Esophagus squamous epithelium (tissue), 5 donors: ENCODE measurements around the gene UNCX. TPM values are rescaled to one million over a fixed set of nuclear protein-coding genes. Genes with fewer than 3 reads are reported as not detected.

Source experiments
- DNase-seq: peaks from one replicate; lab custom pipeline; 2025; lab: John Stamatoyannopoulos, UW
- H3K27ac ChIP-seq, 4 donors: fragments of 200-600 bp; sonication (generic); one replicate each; pipeline ENCODE4 v1.5.1; 2016 to 2019; ENCODE audit warnings: mild to moderate bottlenecking in 1 of 4
- H3K27me3 ChIP-seq, 4 donors: fragments of 200-600 bp; sonication (generic); 1 replicate in 3 of 4; 2 replicates in 1 of 4; pipeline versions ENCODE4 v1.5.1 to v1.6.0; 2017 to 2021; ENCODE audit warnings: antibody characterized with exemption in 1 of 4
- H3K36me3 ChIP-seq, 3 donors: fragments of 200-600 bp; sonication (generic); one replicate each; pipeline ENCODE4 v1.5.1; 2016 to 2019
- H3K4me1 ChIP-seq, 3 donors: fragments of 200-600 bp; sonication (generic); one replicate each; pipeline ENCODE4 v1.5.1; 2017 to 2019
- H3K4me3 ChIP-seq, 4 donors: fragments of 200-600 bp; sonication (generic); 1 replicate in 3 of 4; 2 replicates in 1 of 4; pipeline ENCODE4 v1.5.1; 2016 to 2019; ENCODE audit warnings: mild to moderate bottlenecking in 2 of 4, moderate library complexity in 1 of 4
- H3K9me3 ChIP-seq, 3 donors: fragments of 200-600 bp; sonication (generic); one replicate each; pipeline ENCODE4 v1.5.1; 2016 to 2019
- CTCF ChIP-seq, 6 experiments: fragments of 450-650 bp in 4 of 6; fragments of 200-600 bp in 2 of 6; sonication (generic) in 2 of 6; IDR thresholded peaks; one replicate each; pipeline ENCODE4 v1.5.1; 2016 to 2019; ENCODE audit warnings: antibody characterized with exemption in 6 of 6, mild to moderate bottlenecking in 4 of 6, moderate library complexity in 4 of 6
- POLR2A ChIP-seq, 4 donors: fragments of 450-650 bp; IDR thresholded peaks; one replicate each; pipeline ENCODE4 v1.6.1; 2017; ENCODE audit warnings: antibody characterized with exemption in 4 of 4, mild to moderate bottlenecking in 4 of 4, moderate library complexity in 3 of 4
- WGBS, 2 donors: methylation state at CpG; one replicate each; pipeline ENCODE4 v1.1.5; 2018; 5-methylcytosine and 5-hydroxymethylcytosine counted together
- intact Hi-C: fragments of 100-400 bp; cut with DNase I; formaldehyde crosslinking; loops from one replicate; pipeline ENCODE4 v1.15.0; 2022
- total RNA-seq, 4 donors: library from RNA; depleted of rRNA; stranded (reverse); fragments of >200 nt; gene quantifications; one replicate each; pipeline ENCODE4 v1.1.0, GENCODE V29; 2016
- donor health status: DM: yes; HTN: yes; CAD: no.

UNCX gene
- total RNA-seq, 4 donors from 2014 or later, result not detected

GRCh38 chr7:1218541-1219165 is 14.0 kb upstream of the UNCX start:
- Histone ChIP-seq H3K4me1 (no peaks in the 10 kb centered on the region), H3K4me3 (no peak overlapping the region), H3K27me3 (peaks cover 3 to 98% (median 7%) of the 10 kb centered on the region in 4 donors), H3K36me3 (no peaks in the 10 kb centered on the region), H3K9me3 (peaks cover 0 to 6% (median 0%) of the 10 kb centered on the region in 3 donors), H3K27ac (no peak overlapping the region)
- TF ChIP-seq POLR2A (IDR thresholded peaks at IDR 0.05), result no peak
- no peak for TF ChIP-seq CTCF (IDR thresholded peaks at IDR 0.05)
- no peak for DNase-seq
- intact Hi-C loops, result no loop called here
- WGBS, 2 donors, result 44 to 53% methylated on average over 3 to 5 of the region's 24 CpGs

GRCh38 chr7:1219498-1219897 is 13.2 kb upstream of the UNCX start:
- peaks cover 0 to 6% (median 0%) of the 10 kb centered on the region in 3 donors for H3K9me3 ChIP-seq
- peaks cover 5 to 7% (median 5%) of the 10 kb centered on the region in 3 donors for H3K4me1 ChIP-seq
- WGBS, 2 donors, result 40 to 50% methylated on average over 9 of the region's 9 CpGs
- no peak for DNase-seq
- TF ChIP-seq POLR2A (IDR thresholded peaks at IDR 0.05) (no peak), CTCF (IDR thresholded peaks at IDR 0.05) (no peak)
- intact Hi-C loops, result no loop called here
- no peaks in the 10 kb centered on the region for H3K36me3 ChIP-seq
- H3K27me3 ChIP-seq, result peaks cover 10 to 98% (median 16%) of the 10 kb centered on the region in 4 donors
- H3K27ac ChIP-seq, result no peak overlapping the region
- H3K4me3 ChIP-seq, result no peak overlapping the region

- no peak for DNase-seq
- no peaks in the 10 kb centered on the region for H3K36me3 ChIP-seq
- WGBS, 2 donors, result 46 to 53% methylated on average over 13 of the region's 13 CpGs
- H3K4me1 ChIP-seq, result peaks cover 6 to 14% (median 6%) of the 10 kb centered on the region in 3 donors
- intact Hi-C loops, result loop anchor here (10.0 kb wide), 1 partner anchor 255 kb away; no protein-coding TSS in a partner anchor
- H3K27me3 ChIP-seq, result peaks cover 15 to 98% (median 22%) of the 10 kb centered on the region in 4 donors
- no peak overlapping the region for H3K4me3 ChIP-seq
- no peak overlapping the region for H3K27ac ChIP-seq
- TF ChIP-seq CTCF (IDR thresholded peaks at IDR 0.05), result no peak
- no peak for TF ChIP-seq POLR2A (IDR thresholded peaks at IDR 0.05)
- peaks cover 0 to 6% (median 0%) of the 10 kb centered on the region in 3 donors for H3K9me3 ChIP-seq
These were observed 12.5 kb upstream of the UNCX start for GRCh38 chr7:1220000-1220726.

- Histone ChIP-seq H3K4me1 (peaks cover 6 to 21% (median 6%) of the 10 kb centered on the region in 3 donors), H3K36me3 (no peaks in the 10 kb centered on the region), H3K4me3 (no peak overlapping the region), H3K27ac (no peak overlapping the region), H3K27me3 (peaks cover 25 to 98% (median 31%) of the 10 kb centered on the region in 4 donors), H3K9me3 (peaks cover 0 to 6% (median 0%) of the 10 kb centered on the region in 3 donors)
- WGBS, 2 donors, result 42 to 49% methylated on average over 11 to 13 of the region's 22 CpGs
- TF ChIP-seq POLR2A (IDR thresholded peaks at IDR 0.05), result no peak
- no peak for TF ChIP-seq CTCF (IDR thresholded peaks at IDR 0.05)
- intact Hi-C loops, result loop anchor here (10.0 kb wide), 1 partner anchor 254 kb away; no protein-coding TSS in a partner anchor
- no peak for DNase-seq
These were observed 11.5 kb upstream of the UNCX start for GRCh38 chr7:1220977-1221745.
